ENCODE data around the gene SCN7A.

DNA sequence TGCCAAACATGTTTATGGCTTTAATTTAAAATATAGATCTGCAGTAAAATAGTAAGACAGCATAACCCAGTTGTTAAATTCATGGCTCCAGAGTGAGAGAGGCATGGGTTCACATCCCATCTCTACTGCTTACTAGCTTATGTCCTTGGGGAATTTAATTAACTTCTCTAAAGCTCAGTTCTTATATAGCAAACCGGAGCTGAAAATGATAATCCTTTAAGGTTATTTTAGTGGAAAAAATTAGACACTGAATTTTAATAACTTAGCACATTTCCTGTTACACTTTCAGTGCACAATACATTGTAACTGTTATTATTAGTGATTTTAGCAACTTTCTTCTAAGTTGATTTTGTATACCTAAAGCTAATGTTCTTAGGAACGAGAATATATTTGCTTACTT, 133.1 kb downstream of the SCN7A start:
- no peak for TF ChIP-seq POLR2A (IDR thresholded peaks at IDR 0.05; ENCODE audit: low read length)
- TF ChIP-seq GATA1 (IDR thresholded peaks at IDR 0.05; ENCODE audit: low read depth, low read length) = no peak
